Measurements from ENCODE around the gene TRAF3.
"Not testable (repeated sequence)": the region's sequence is repeated elsewhere in the genome, so short reads cannot be mapped to it uniquely, and the experiment has no call there.

TRAF3 gene

DNA sequence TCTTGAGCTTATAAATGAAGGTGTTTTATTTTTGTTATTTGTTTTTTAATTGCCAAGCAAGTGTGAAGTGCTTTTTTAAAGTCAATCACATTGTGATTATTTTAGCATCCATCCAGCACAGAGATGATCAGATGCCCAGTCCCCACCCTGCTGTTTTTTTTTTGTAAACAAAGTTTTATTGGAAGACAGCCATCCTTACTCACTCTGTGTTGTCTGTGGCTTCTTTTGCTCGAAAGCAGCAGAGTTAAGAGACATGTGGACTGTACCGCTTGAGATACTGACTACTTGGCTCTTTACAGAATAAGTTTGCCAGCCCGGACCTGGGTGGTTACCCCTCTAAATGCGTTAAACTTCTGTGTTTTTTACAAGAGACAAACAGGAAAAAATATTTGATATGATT, 114.3 kb downstream of the TRAF3 start:
- DNase-seq, result no peak

DNA sequence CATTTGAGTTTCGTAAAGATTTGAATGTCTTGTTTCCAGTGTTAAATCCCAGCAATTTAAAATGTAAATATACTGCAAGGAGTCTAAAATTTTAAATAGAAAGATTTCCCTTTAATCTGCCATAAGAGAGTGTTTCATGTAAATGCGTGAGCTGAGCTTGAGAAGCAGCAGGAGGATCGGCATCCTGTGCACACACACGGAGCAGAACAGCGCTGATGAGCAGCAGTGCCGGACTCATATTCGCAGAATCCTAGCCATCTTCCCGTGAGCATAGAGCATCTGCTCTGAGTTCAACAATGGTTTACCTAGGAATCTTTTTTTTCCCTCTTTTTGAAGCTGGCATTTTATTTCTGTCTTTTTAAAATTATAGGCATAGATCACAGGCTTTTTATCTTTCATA, 115.4 kb downstream of the TRAF3 start:
- no peak for DNase-seq
- TF ChIP-seq GATA1 (IDR thresholded peaks at IDR 0.05; ENCODE audit: low read depth, low read length) (no peak), POLR2A (IDR thresholded peaks at IDR 0.05; ENCODE audit: low read length) (no peak)

More for the DNA sequence above, 114.3 kb downstream of the TRAF3 start:
- TF ChIP-seq GATA1 (IDR thresholded peaks at IDR 0.05; ENCODE audit: low read depth, low read length) (no peak), POLR2A (IDR thresholded peaks at IDR 0.05; ENCODE audit: low read length) (no peak)

- no peak for TF ChIP-seq GATA1 (IDR thresholded peaks at IDR 0.05; ENCODE audit: low read depth, low read length)
- no peak for TF ChIP-seq POLR2A (IDR thresholded peaks at IDR 0.05; ENCODE audit: low read length)
- no peak for DNase-seq
These were observed 116.2 kb downstream of the TRAF3 start for GRCh38 chr14:102893452-102893851.

DNA sequence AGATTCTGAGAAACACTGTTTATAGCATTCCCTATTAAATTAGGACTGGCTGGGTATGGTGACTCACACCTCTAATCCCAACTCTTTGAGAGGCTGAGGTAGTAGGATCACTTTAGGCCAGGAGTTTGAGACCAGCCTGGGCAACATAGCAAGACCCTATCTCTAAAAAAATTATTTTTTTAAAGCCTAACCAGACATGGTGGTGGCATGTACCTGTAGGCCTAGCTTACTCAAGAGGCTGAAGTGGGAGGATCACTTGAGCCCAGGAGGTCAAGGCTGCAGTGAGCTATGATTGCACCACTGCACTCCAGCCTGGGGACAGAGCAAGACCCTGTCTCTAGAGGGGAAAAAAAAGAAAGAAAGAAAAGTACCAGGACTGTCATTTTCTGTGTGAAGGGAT, 119.5 kb downstream of the TRAF3 start:
- not testable (repeated sequence) for DNase-seq

GRCh38 chr14:102897299-102898027, 120.2 kb downstream of the TRAF3 start:
- TF ChIP-seq GATA1 (IDR thresholded peaks at IDR 0.05; ENCODE audit: low read depth, low read length) (no peak), POLR2A (IDR thresholded peaks at IDR 0.05; ENCODE audit: low read length) (no peak)
- no peak for DNase-seq

- DNase-seq, result no peak
- no peak for TF ChIP-seq GATA1 (IDR thresholded peaks at IDR 0.05; ENCODE audit: low read depth, low read length)
- TF ChIP-seq POLR2A (IDR thresholded peaks at IDR 0.05; ENCODE audit: low read length), result no peak
These were observed 121.0 kb downstream of the TRAF3 start for GRCh38 chr14:102898298-102898697.

DNA sequence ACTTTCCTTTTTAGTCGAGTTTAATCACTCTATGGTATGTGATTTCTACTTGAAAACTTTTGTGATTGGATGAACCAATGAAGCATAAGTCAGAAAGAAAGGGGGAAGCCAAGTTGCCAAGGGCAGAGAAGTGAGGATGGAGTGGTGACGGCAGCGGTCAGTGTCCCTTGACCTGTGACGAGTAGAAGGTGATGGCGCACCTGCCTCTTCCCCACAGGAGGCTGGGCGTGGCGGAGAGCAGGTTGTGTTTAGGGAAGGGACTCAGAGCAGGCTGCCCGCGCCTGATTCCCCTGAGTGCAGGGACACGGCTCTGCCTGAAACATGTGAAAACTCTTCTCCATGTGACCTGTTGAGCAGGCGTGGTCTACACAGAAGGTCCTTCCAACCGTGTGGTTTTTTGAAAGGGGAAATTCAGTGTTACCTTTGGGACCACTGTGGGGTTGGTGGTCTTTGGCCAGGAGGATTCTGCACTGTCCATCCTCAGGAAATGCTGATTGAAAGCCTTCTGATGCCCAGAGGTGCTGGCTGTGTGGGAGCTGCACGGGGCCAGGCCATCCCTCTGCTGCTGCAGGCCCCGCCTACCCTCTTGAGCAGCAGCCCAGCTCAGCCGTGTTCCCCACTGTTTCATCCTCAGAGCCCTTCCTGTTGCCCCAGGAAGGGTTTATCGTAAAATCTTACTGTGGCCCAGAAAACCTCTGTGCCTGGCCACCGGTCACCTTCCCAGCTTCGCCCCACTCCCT, 121.7 kb downstream of the TRAF3 start:
- DNase-seq, result no peak
- no peak for TF ChIP-seq POLR2A (IDR thresholded peaks at IDR 0.05; ENCODE audit: low read length)
- TF ChIP-seq GATA1 (IDR thresholded peaks at IDR 0.05; ENCODE audit: low read depth, low read length), result no peak

DNA sequence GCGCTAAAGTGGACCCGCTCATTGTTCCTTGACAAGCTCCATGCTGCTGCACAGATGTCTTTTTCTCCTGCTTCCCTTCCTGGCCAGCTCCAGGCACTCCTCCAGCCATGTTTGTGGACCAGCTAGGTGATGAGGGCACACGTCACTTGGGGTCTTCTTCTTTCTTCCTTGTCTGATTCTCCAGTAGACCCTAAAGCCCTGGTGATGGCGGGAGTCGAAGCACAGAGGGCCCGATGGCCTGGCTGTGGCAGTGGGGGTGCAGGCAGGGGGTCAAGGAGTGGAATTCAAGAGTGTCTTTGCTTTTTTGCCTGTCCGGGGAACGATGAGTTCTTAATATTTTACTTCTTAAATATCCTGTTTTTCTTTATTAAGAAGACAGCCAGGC, 122.3 kb downstream of the TRAF3 start:
- no peak for DNase-seq
- TF ChIP-seq POLR2A (IDR thresholded peaks at IDR 0.05; ENCODE audit: low read length) (no peak), GATA1 (IDR thresholded peaks at IDR 0.05; ENCODE audit: low read depth, low read length) (no peak)

DNA sequence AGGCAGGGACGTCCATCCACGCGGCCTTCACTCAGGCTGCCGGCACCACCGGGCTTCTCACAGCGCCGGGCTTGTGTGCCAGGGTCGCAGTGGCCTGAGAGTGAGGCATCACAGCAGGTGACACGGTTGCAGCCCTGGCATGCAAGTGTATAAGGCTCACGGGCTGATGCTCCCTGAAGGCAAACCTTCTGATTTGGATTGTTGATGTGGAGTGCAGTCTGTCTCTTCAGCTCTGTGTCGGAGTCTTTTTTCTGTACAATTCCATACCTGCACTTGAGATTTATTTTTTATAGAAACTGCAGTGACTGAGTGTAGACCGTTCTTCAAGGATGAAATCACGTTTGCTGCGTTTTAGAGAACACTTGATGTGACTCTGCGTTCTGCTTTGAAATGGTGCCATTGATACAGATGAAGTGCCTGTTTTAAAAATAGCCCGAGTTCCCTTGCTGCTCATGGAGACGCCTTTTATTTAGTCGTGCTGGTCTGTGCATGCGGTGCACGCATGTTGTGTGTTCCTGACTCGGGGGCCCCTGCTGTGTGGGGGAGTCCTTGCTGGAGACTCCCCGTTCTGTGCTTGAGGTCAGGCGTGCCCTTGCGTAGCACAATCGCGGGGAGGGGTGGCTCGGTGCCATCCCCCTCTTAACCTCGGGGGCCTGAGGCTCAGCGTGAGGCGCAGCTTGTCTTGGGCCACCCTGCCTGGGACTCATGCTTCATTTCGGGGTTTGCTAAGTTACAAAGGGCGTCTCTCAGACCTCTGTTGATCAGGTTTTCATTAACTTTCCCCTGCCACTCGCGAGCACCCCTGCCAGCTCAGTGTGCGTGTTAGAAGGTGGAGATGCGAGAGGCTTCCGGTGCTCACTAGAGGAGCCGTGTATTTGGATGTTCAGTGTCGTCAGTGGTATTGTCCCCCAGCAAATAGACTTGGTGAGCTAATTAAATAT, 123.7 kb downstream of the TRAF3 start:
- DNase-seq, result no peak

GRCh38 chr14:102901633-102902032, 124.4 kb downstream of the TRAF3 start:
- TF ChIP-seq POLR2A (IDR thresholded peaks at IDR 0.05; ENCODE audit: low read length) (no peak), GATA1 (IDR thresholded peaks at IDR 0.05; ENCODE audit: low read depth, low read length) (no peak)
- no peak for DNase-seq

More for the DNA sequence above, 123.7 kb downstream of the TRAF3 start:
- TF ChIP-seq POLR2A (IDR thresholded peaks at IDR 0.05; ENCODE audit: low read length), result no peak

- TF ChIP-seq GATA1 (IDR thresholded peaks at IDR 0.05; ENCODE audit: low read depth, low read length) (no peak), POLR2A (IDR thresholded peaks at IDR 0.05; ENCODE audit: low read length) (no peak)
- no peak for DNase-seq
These were observed 124.8 kb downstream of the TRAF3 start for GRCh38 chr14:102902086-102902485.

GRCh38 chr14:102902523-102903247, 125.4 kb downstream of the TRAF3 start:
- TF ChIP-seq GATA1 (IDR thresholded peaks at IDR 0.05; ENCODE audit: low read depth, low read length), result no peak
- no peak for TF ChIP-seq POLR2A (IDR thresholded peaks at IDR 0.05; ENCODE audit: low read length)
- DNase-seq, result no peak

DNA sequence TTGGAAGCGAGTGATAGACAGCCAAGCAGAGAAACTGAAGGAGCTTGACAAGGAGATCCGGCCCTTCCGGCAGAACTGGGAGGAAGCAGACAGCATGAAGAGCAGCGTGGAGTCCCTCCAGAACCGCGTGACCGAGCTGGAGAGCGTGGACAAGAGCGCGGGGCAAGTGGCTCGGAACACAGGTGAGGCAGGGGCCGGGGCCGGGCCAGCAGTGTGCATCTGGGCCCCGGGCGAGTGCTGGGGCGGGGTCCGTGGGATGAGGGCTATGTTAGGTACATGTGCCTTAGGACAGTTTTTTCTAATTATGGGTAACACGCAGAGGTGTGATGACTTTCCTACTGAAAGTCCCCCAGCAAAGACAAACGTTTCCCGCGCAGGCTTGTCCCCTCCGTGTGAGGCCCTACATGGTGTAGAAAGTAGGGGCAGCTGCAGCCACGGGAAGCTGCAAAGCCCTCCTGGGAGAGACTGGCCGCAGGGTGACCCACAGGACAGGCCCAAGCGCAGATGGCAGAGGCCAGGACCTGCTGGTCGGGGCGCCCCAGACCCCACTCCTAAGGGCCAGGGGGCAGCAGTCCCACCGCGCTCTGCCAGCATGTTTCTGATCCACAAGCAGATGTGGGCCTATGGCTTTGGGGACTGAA, 126.1 kb downstream of the TRAF3 start:
- no peak for DNase-seq
- TF ChIP-seq POLR2A (IDR thresholded peaks at IDR 0.05; ENCODE audit: low read length) (no peak), GATA1 (IDR thresholded peaks at IDR 0.05; ENCODE audit: low read depth, low read length) (no peak)
